Loucy (cell line): ENCODE measurements around the gene EOMES.

Source experiments
- H2AFZ ChIP-seq: fragments of 200-600 bp; sonication (generic); 2 replicates; pipeline ENCODE4 v1.6.0; 2016; ENCODE audit warnings: antibody characterized with exemption, mild to moderate bottlenecking, low read length, moderate library complexity
- H3F3A ChIP-seq: fragments of 200-600 bp; 2 replicates; pipeline ENCODE4 v1.6.0; 2016; ENCODE audit warnings: antibody characterized with exemption, low read depth, mild to moderate bottlenecking
- H3K27me3 ChIP-seq: fragments of 200-600 bp; sonication (generic); 2 replicates; pipeline ENCODE4 v1.6.1; 2014; ENCODE audit warnings: low read length, mild to moderate bottlenecking; ENCODE audit not compliant: insufficient read depth, poor library complexity, severe bottlenecking
- H3K36me3 ChIP-seq: fragments of 200-600 bp; sonication (generic); 2 replicates; pipeline ENCODE4 v1.6.1; 2016; ENCODE audit warnings: low read length; ENCODE audit not compliant: insufficient read depth
- H3K4me1 ChIP-seq: fragments of 200-600 bp; sonication (generic); 2 replicates; pipeline ENCODE4 v1.5.1; 2014; ENCODE audit warnings: low read length, mild to moderate bottlenecking; ENCODE audit not compliant: insufficient read depth, poor library complexity, severe bottlenecking
- H3K4me2 ChIP-seq: fragments of 200-600 bp; sonication (generic); 2 replicates; pipeline ENCODE4 v1.6.0; 2014; ENCODE audit warnings: antibody characterized with exemption, low read length, low read depth, mild to moderate bottlenecking; ENCODE audit not compliant: poor library complexity, severe bottlenecking
- H3K4me3 ChIP-seq: fragments of 200-600 bp; sonication (generic); 2 replicates; pipeline ENCODE4 v1.5.1; 2014; ENCODE audit warnings: low read length, mild to moderate bottlenecking, mixed read lengths; ENCODE audit not compliant: poor library complexity, severe bottlenecking
- H3K79me2 ChIP-seq: fragments of 200-600 bp; sonication (generic); 2 replicates; pipeline ENCODE4 v1.6.1; 2014; ENCODE audit warnings: low read length; ENCODE audit not compliant: insufficient read depth
- H3K9ac ChIP-seq: fragments of 200-600 bp; sonication (generic); 2 replicates; pipeline ENCODE4 v1.6.0; 2014; ENCODE audit warnings: mild to moderate bottlenecking, low read depth, low read length, moderate library complexity; ENCODE audit not compliant: poor library complexity, severe bottlenecking
- H3K9me2 ChIP-seq: fragments of 200-600 bp; sonication (generic); replicated peaks from 2 replicates; pipeline ENCODE4 v1.6.1; 2016; ENCODE audit warnings: low read depth, low read length, mixed read lengths
- H3K9me3 ChIP-seq: fragments of 200-600 bp; sonication (generic); 2 replicates; pipeline ENCODE4 v1.6.1; 2014; ENCODE audit warnings: mild to moderate bottlenecking, antibody characterized with exemption, low read length, low read depth; ENCODE audit not compliant: insufficient read depth
- H4K20me1 ChIP-seq: fragments of 200-600 bp; sonication (generic); 2 replicates; pipeline ENCODE4 v1.6.0; 2014; ENCODE audit warnings: antibody characterized with exemption, low read length, mild to moderate bottlenecking; ENCODE audit not compliant: insufficient read depth, poor library complexity, severe bottlenecking
- EZH2phosphoT487 ChIP-seq: fragments of 200-600 bp; IDR thresholded peaks from 2 replicates; pipeline ENCODE4 v1.6.1; 2018; ENCODE audit warnings: antibody characterized with exemption, mild to moderate bottlenecking, moderate library complexity, borderline replicate concordance
- TF ChIP-seq, protein P1 (sequence below): fragments of 200-600 bp; sonication (generic); conservative IDR thresholded peaks from 2 replicates; pipeline ENCODE4 v1.5.1; 2014; ENCODE audit warnings: mild to moderate bottlenecking, antibody characterized with exemption, low read length

The EOMES gene

DNA sequence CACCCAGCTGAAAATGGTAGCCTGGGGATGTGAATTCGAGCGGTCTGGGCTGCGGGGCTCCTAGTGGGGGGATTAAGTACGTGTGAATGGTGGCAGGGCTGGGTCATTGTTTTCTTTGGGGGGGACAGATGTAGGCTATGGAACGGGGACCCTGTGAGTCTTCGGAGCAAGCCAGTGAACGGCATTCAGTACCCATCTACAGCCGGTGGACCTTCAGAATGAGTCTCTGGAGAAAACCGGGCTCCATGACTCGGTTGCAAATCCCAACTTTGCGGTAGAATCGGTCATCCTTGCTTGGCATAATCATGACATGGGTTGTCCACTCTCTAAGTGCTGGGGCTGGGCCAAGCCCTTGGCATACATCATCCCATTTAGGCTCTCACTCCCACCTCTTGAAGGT lies 7.2 kb upstream of the EOMES start:
- no peak overlapping the region for H3K9ac ChIP-seq
- no peaks in the 10 kb centered on the region for H3K79me2 ChIP-seq
- no peaks in the 10 kb centered on the region for H4K20me1 ChIP-seq
- H3F3A ChIP-seq: no peaks in the 10 kb centered on the region
- H3K4me2 ChIP-seq: no peak overlapping the region
- no peaks in the 10 kb centered on the region for H3K4me1 ChIP-seq
- no peaks in the 10 kb centered on the region for H3K27me3 ChIP-seq
- TF ChIP-seq, protein P1, sequence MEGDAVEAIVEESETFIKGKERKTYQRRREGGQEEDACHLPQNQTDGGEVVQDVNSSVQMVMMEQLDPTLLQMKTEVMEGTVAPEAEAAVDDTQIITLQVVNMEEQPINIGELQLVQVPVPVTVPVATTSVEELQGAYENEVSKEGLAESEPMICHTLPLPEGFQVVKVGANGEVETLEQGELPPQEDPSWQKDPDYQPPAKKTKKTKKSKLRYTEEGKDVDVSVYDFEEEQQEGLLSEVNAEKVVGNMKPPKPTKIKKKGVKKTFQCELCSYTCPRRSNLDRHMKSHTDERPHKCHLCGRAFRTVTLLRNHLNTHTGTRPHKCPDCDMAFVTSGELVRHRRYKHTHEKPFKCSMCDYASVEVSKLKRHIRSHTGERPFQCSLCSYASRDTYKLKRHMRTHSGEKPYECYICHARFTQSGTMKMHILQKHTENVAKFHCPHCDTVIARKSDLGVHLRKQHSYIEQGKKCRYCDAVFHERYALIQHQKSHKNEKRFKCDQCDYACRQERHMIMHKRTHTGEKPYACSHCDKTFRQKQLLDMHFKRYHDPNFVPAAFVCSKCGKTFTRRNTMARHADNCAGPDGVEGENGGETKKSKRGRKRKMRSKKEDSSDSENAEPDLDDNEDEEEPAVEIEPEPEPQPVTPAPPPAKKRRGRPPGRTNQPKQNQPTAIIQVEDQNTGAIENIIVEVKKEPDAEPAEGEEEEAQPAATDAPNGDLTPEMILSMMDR: no peak
- no peak for TF ChIP-seq EZH2phosphoT487
- H2AFZ ChIP-seq: no peak overlapping the region
- H3K9me2 ChIP-seq: no peaks in the 10 kb centered on the region
- no peaks in the 10 kb centered on the region for H3K9me3 ChIP-seq
- H3K36me3 ChIP-seq: no peaks in the 10 kb centered on the region
- no peak overlapping the region for H3K4me3 ChIP-seq

DNA sequence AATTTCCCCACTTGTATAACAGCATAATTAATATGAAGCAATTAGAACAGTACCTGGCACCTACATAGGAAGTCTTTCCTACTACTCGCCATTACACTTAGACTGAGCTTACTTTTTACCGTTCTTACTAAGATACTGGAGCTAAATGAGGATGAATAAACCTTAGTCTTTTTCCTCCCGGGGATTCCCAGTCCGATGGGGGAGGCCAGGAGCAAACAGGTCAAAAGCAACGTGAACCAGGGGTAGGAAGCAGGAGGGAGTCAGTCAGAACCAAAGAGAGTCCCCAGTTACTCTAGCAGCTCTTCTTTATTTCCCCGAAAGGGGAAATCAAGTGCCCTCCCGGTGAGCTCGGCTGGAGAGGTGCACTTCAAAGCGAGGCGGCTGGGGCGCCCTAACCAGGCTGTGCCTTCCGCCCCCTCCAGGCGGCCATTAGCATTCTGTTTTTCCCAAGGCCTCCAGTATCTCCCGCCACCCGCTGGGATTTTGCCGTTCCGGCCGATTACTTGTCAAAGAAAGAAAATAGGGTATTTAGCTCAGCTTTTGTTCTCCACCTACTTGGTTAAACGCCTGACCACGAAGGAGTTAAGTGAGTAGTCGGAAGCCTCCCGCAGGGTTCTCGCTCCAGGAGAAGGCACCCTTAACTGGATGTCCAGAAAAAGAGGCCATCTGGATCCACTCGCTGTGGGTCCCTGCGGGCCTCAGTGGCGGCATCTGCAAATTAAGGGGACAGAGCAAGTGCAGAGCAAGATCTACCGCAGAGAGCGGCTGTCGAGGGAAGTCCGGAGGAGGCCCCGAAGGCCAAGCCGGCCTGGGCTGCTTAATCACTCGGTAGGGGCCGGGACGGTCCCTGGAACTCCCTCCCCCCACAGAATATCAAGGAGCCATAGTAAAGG lies 6.3 kb upstream of the EOMES start:
- no peak overlapping the region for H3K4me2 ChIP-seq
- H3K4me3 ChIP-seq: no peak overlapping the region
- H3K9me2 ChIP-seq: no peaks in the 10 kb centered on the region
- H4K20me1 ChIP-seq: no peaks in the 10 kb centered on the region
- no peaks in the 10 kb centered on the region for H3K79me2 ChIP-seq
- H3F3A ChIP-seq: no peaks in the 10 kb centered on the region
- H3K9ac ChIP-seq: no peak overlapping the region
- no peaks in the 10 kb centered on the region for H3K27me3 ChIP-seq
- H3K9me3 ChIP-seq: no peaks in the 10 kb centered on the region
- no peaks in the 10 kb centered on the region for H3K4me1 ChIP-seq
- TF ChIP-seq, protein P1: no peak
- TF ChIP-seq EZH2phosphoT487: no peak
- H3K36me3 ChIP-seq: no peaks in the 10 kb centered on the region
- no peak overlapping the region for H2AFZ ChIP-seq

DNA sequence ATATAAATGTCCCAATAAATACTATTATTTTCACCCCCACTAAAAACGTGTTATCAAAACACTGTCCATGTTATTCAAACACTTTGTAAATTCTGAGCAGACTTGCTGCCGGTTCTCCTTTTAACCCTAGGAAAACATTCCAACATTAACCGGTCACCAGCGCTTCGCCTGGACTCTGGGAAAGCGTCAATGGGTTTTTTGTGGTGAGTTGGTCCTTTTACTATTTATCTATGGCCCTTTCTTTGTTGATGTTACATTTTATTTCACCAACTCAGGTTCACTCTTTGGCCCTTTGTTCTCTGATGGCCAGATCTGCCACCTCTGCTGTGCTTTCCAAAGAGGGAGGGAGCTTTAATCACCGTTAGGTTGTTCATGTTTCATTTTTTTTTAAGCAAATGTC lies 4.1 kb upstream of the EOMES start:
- Histone ChIP-seq H3K9ac (no peak overlapping the region), H3K79me2 (peaks cover 2% of the 10 kb centered on the region; the same call in 1 of the 2 replicates), H3K4me2 (no peak overlapping the region), H4K20me1 (no peaks in the 10 kb centered on the region), H3K4me3 (no peak overlapping the region), H3K4me1 (peaks cover 2% of the 10 kb centered on the region), H3K27me3 (no peaks in the 10 kb centered on the region), H3F3A (no peaks in the 10 kb centered on the region), H3K9me2 (no peaks in the 10 kb centered on the region), H2AFZ (no peak overlapping the region), H3K9me3 (no peaks in the 10 kb centered on the region), H3K36me3 (no peaks in the 10 kb centered on the region)
- TF ChIP-seq, protein P1: no peak
- no peak for TF ChIP-seq EZH2phosphoT487
